H1 (cell line): ENCODE data around the gene ZFPL1. TPM values are rescaled to one million over a fixed set of nuclear protein-coding genes. Genes with fewer than 3 reads are reported as not detected.

Experiments used
- CTCF ChIA-PET: fragments of 300-600 bp; sonication (Branson Sonifier 250); formaldehyde crosslinking; loops from one replicate; lab custom pipeline; 2021; ENCODE audit not compliant: partially characterized antibody; lab: Charles Lee
- POLR2A ChIA-PET: fragments of 300-600 bp; sonication (Branson Sonifier 250); formaldehyde crosslinking; loops from one replicate; lab custom pipeline; 2021; ENCODE audit warnings: inconsistent platforms; ENCODE audit not compliant: partially characterized antibody; lab: Charles Lee
- DNase-seq, 2 experiments: peaks; one replicate each; pipeline versions ENCODE4 v3.0.0 to v3.0.0-alpha.2; 2010 to 2022; ENCODE audit warnings: low spot score in 2 of 2, low read depth in 1 of 2, mixed read lengths in 1 of 2
- FAIRE-seq: peaks from 2 replicates; lab custom pipeline; 2011; peaks lifted over from hg19 to GRCh38; lab: Jason Lieb, UNC
- H2AFZ ChIP-seq: 2 replicates; pipeline ENCODE4 v1.8.1; 2012; ENCODE audit warnings: low read length, inconsistent platforms
- H2AK5ac ChIP-seq: 2 replicates; pipeline ENCODE4 v1.6.1; 2013; ENCODE audit warnings: low read depth, low read length
- H2BK120ac ChIP-seq: replicated peaks from 2 replicates; pipeline ENCODE3; 2013; ENCODE audit warnings: low read depth, low read length, inconsistent platforms
- H2BK12ac ChIP-seq: 2 replicates; pipeline ENCODE4 v1.6.1; 2013; ENCODE audit warnings: low read depth, low read length
- H2BK15ac ChIP-seq: 2 replicates; pipeline ENCODE4 v1.6.1; 2013; ENCODE audit warnings: low read length
- H2BK20ac ChIP-seq: 2 replicates; pipeline ENCODE4 v1.6.1; 2013; ENCODE audit warnings: low read length
- H2BK5ac ChIP-seq: 2 replicates; pipeline ENCODE4 v1.6.1; 2013; ENCODE audit warnings: low read depth, low read length
- H3K14ac ChIP-seq: 2 replicates; pipeline ENCODE4 v1.6.1; 2013; ENCODE audit warnings: inconsistent platforms; ENCODE audit not compliant: insufficient read length
- H3K18ac ChIP-seq: 2 replicates; pipeline ENCODE4 v1.6.1; 2013; ENCODE audit warnings: low read length; ENCODE audit errors: extremely low read depth
- H3K23ac ChIP-seq: 2 replicates; pipeline ENCODE4 v1.6.1; 2013; ENCODE audit warnings: inconsistent platforms; ENCODE audit not compliant: insufficient read length
- H3K23me2 ChIP-seq: 2 replicates; pipeline ENCODE4 v1.6.1; 2013; ENCODE audit warnings: low read depth, low read length
- H3K27ac ChIP-seq: 2 replicates; pipeline ENCODE4 v1.6.1; 2011; ENCODE audit warnings: low read depth, low read length, inconsistent platforms
- H3K27me3 ChIP-seq, 4 experiments: replicated peaks in 1 of 4; 1 replicate in 1 of 4; 2 replicates in 3 of 4; pipeline versions ENCODE4 v1.6.1 to v1.8.1; 2011 to 2013; ENCODE audit warnings: low read length in 3 of 4, mild to moderate bottlenecking in 3 of 4, inconsistent platforms in 2 of 4, mixed read lengths in 2 of 4, moderate library complexity in 1 of 4; ENCODE audit not compliant: control insufficient read depth in 3 of 4, insufficient read depth in 3 of 4; ENCODE audit errors: extremely low read depth in 1 of 4
- H3K36me3 ChIP-seq, 4 experiments: 2 replicates each; pipeline versions ENCODE4 v1.6.1 to v1.8.1; 2011 to 2013; ENCODE audit warnings: mild to moderate bottlenecking in 4 of 4, low read length in 3 of 4, moderate library complexity in 2 of 4, control low read depth in 1 of 4, inconsistent platforms in 1 of 4; ENCODE audit not compliant: insufficient read depth in 4 of 4, control insufficient read depth in 2 of 4
- H3K4ac ChIP-seq: replicated peaks from 2 replicates; pipeline ENCODE3; 2013; ENCODE audit warnings: low read length, low read depth, mixed read lengths, inconsistent platforms; ENCODE audit not compliant: insufficient read length
- H3K4me1 ChIP-seq, 4 experiments: replicated peaks in 1 of 4; 1 replicate in 1 of 4; 2 replicates in 3 of 4; pipeline versions ENCODE4 v1.6.1 to v1.8.1; 2011 to 2013; ENCODE audit warnings: low read length in 3 of 4, inconsistent platforms in 2 of 4, mixed read lengths in 1 of 4; ENCODE audit not compliant: insufficient read depth in 4 of 4, control insufficient read depth in 3 of 4
- H3K4me2 ChIP-seq, 2 experiments: 2 replicates each; pipeline versions ENCODE4 v1.6.1 to v1.8.1; 2011 to 2013; ENCODE audit warnings: low read depth in 2 of 2, low read length in 2 of 2, control low read depth in 1 of 2, inconsistent platforms in 1 of 2, mild to moderate bottlenecking in 1 of 2; ENCODE audit not compliant: insufficient read depth in 1 of 2
- H3K4me3 ChIP-seq, 4 experiments: fragments of 200-600, 300-600 bp in 1 of 4; sonication (generic), shearing (Covaris generic), sonication (Bioruptor Twin) in 1 of 4; 2 replicates each; pipeline versions ENCODE4 v1.5.1 to v1.8.1; 2011 to 2016; ENCODE audit warnings: low read length in 4 of 4, low read depth in 3 of 4, control low read depth in 2 of 4, inconsistent platforms in 2 of 4, mild to moderate bottlenecking in 2 of 4, mixed read lengths in 1 of 4, moderate library complexity in 1 of 4; ENCODE audit not compliant: insufficient read depth in 2 of 4; ENCODE audit errors: extremely low read depth in 1 of 4
- H3K56ac ChIP-seq: replicated peaks from 2 replicates; pipeline ENCODE3; 2013; ENCODE audit warnings: low read depth, mild to moderate bottlenecking, mixed read lengths, low read length, inconsistent platforms; ENCODE audit not compliant: insufficient read length
- H3K79me1 ChIP-seq: 2 replicates; pipeline ENCODE4 v1.6.1; 2013; ENCODE audit warnings: low read depth, low read length, control low read depth
- H3K79me2 ChIP-seq, 2 experiments: 2 replicates each; pipeline versions ENCODE4 v1.6.1 to v1.8.1; 2012 to 2013; ENCODE audit warnings: low read length in 2 of 2, mild to moderate bottlenecking in 2 of 2, inconsistent platforms in 1 of 2; ENCODE audit not compliant: insufficient read depth in 2 of 2, control insufficient read depth in 1 of 2
- H3K9ac ChIP-seq, 4 experiments: replicated peaks in 1 of 4; 1 replicate in 1 of 4; 2 replicates in 3 of 4; pipeline versions ENCODE4 v1.6.1 to v1.8.1; 2011 to 2013; ENCODE audit warnings: low read depth in 3 of 4, low read length in 3 of 4, control low read depth in 2 of 4, mild to moderate bottlenecking in 2 of 4, moderate library complexity in 2 of 4, inconsistent platforms in 1 of 4; ENCODE audit errors: extremely low read depth in 1 of 4
- H3K9me3 ChIP-seq, 2 experiments: 2 replicates each; pipeline versions ENCODE4 v1.6.1 to v1.8.1; 2012 to 2013; ENCODE audit warnings: mild to moderate bottlenecking in 2 of 2, moderate library complexity in 2 of 2, control low read depth in 1 of 2, inconsistent platforms in 1 of 2, low read depth in 1 of 2, low read length in 1 of 2, mixed read lengths in 1 of 2; ENCODE audit not compliant: insufficient read depth in 2 of 2
- H4K20me1 ChIP-seq, 2 experiments: replicated peaks in 1 of 2; 2 replicates each; pipeline versions ENCODE3 to v1.8.1; 2011 to 2013; ENCODE audit warnings: inconsistent platforms in 2 of 2, low read length in 2 of 2, mild to moderate bottlenecking in 1 of 2; ENCODE audit not compliant: insufficient read depth in 2 of 2, control insufficient read depth in 1 of 2
- H4K5ac ChIP-seq: 2 replicates; pipeline ENCODE4 v1.6.1; 2013; ENCODE audit warnings: low read length, low read depth, mixed read lengths, inconsistent platforms; ENCODE audit not compliant: insufficient read length
- H4K8ac ChIP-seq: 2 replicates; pipeline ENCODE4 v1.8.0; 2013; ENCODE audit warnings: mild to moderate bottlenecking, moderate library complexity, low read length, inconsistent platforms; ENCODE audit not compliant: insufficient read depth; ENCODE audit errors: extremely low read depth
- H4K91ac ChIP-seq: replicated peaks from 2 replicates; pipeline ENCODE3; 2013; ENCODE audit warnings: low read length, mixed read lengths, inconsistent platforms; ENCODE audit not compliant: insufficient read length
- CBX8 ChIP-seq: fragments of 300-800, 300-1000 bp; sonication (generic); IDR thresholded peaks from 2 replicates; pipeline ENCODE4 v1.7.1; 2016; ENCODE audit warnings: low read depth, low read length, borderline replicate concordance
- CEBPB ChIP-seq: IDR thresholded peaks from 2 replicates; pipeline ENCODE4 v1.6.1; 2012; ENCODE audit warnings: low read depth, low read length
- CHD2 ChIP-seq: IDR thresholded peaks from 2 replicates; pipeline ENCODE4 v1.6.1; 2012; ENCODE audit warnings: low read length, improper control_type of control experiment
- CREB1 ChIP-seq: IDR thresholded peaks from 2 replicates; pipeline ENCODE4 v1.6.1; 2012; ENCODE audit warnings: inconsistent platforms
- CTBP2 ChIP-seq: IDR thresholded peaks from 2 replicates; pipeline ENCODE4 v1.7.0; 2011; ENCODE audit warnings: borderline replicate concordance, mild to moderate bottlenecking, moderate library complexity, mixed read lengths, low read length; ENCODE audit not compliant: insufficient read depth, insufficient read length
- EGR1 ChIP-seq: IDR thresholded peaks from 2 replicates; pipeline ENCODE4 v1.6.1; 2011; ENCODE audit warnings: low read depth, low read length, borderline replicate concordance
- JUND ChIP-seq: IDR thresholded peaks from 2 replicates; pipeline ENCODE4 v1.6.1; 2011; ENCODE audit warnings: mild to moderate bottlenecking, improper control_type of control experiment, low read length
- MAX ChIP-seq: IDR thresholded peaks from 2 replicates; pipeline ENCODE4 v1.6.1; 2012; ENCODE audit warnings: inconsistent platforms
- RFX5 ChIP-seq: IDR thresholded peaks from 2 replicates; pipeline ENCODE4 v1.6.1; 2011; ENCODE audit warnings: low read depth, low read length, improper control_type of control experiment, borderline replicate concordance
- RNF2 ChIP-seq: fragments of 200-900, 300-1000 bp; sonication (generic); IDR thresholded peaks from 2 replicates; pipeline ENCODE4 v1.7.1; 2016; ENCODE audit warnings: borderline replicate concordance, low read depth, mild to moderate bottlenecking, antibody characterized with exemption, low read length; ENCODE audit not compliant: poor library complexity, severe bottlenecking; ENCODE audit errors: missing control alignments
- SAP30 ChIP-seq: fragments of 300-600 bp; sonication (generic); IDR thresholded peaks from 2 replicates; pipeline ENCODE4 v1.7.1; 2012; ENCODE audit warnings: low read length, moderate library complexity, mild to moderate bottlenecking, inconsistent platforms; ENCODE audit not compliant: insufficient read depth, insufficient replicate concordance
- SP2 ChIP-seq: IDR thresholded peaks from 2 replicates; pipeline ENCODE4 v1.6.1; 2012; ENCODE audit warnings: mild to moderate bottlenecking, low read length, inconsistent platforms
- SRF ChIP-seq: IDR thresholded peaks from 2 replicates; pipeline ENCODE4 v1.6.1; 2011; ENCODE audit warnings: mild to moderate bottlenecking, low read depth, low read length, moderate library complexity
- SUZ12 ChIP-seq: fragments of 200-600 bp; sonication (generic); IDR thresholded peaks from 2 replicates; pipeline ENCODE4 v1.6.1; 2012; ENCODE audit warnings: mild to moderate bottlenecking, inconsistent platforms, low read length, moderate library complexity, mixed read lengths
- YY1 ChIP-seq: IDR thresholded peaks from 2 replicates; pipeline ENCODE4 v1.6.1; 2011; ENCODE audit warnings: low read depth, mild to moderate bottlenecking, low read length
- WGBS, 2 experiments: shearing (Covaris generic) in 1 of 2; methylation state at CpG; one replicate each; pipeline versions ENCODE4 v1.1.6 to v1.1.7; 2013 to 2015; ENCODE audit warnings: low lambda C conversion rate in 2 of 2, mixed read lengths in 2 of 2, inconsistent platforms in 1 of 2, low coverage in 1 of 2, missing lambda C conversion rate in 1 of 2; ENCODE audit not compliant: insufficient replicate concordance in 2 of 2, insufficient coverage in 1 of 2, insufficient read length in 1 of 2; ENCODE audit errors: extremely low coverage in 1 of 2, missing lambda C conversion rate in 1 of 2; 5-methylcytosine and 5-hydroxymethylcytosine counted together
- polyA plus RNA-seq, 7 experiments: library from polyadenylated mRNA; depleted of rRNA in 3 of 7; stranded (reverse) in 5 of 7; unstranded in 2 of 7; fragments of >200 nt in 5 of 7; fragments of 200-250 nt in 2 of 7; gene quantifications; 1 replicate in 5 of 7; 2 replicates in 1 of 7; 4 replicates in 1 of 7; pipeline versions ENCODE4 v1.2.1 to v1.2.3, GENCODE V29; 2011 to 2013; ENCODE audit warnings: missing spikeins in 2 of 7, mixed read lengths in 2 of 7
- total RNA-seq: library from RNA; stranded (reverse); fragmentation: NEBNext Ultra II Directional; extraction: Animal tissue kit (Norgen Biotek cat#: 25700); gene quantifications from 2 replicates; pipeline ENCODE4 v1.2.1, GENCODE V29; 2021

ZFPL1 gene
- total and polyA plus RNA-seq, 2 of the 8 experiments (the other 6 are each of a cell fraction or from before 2014, with no cell fraction given) = 21.5 to 76.8 TPM

DNA sequence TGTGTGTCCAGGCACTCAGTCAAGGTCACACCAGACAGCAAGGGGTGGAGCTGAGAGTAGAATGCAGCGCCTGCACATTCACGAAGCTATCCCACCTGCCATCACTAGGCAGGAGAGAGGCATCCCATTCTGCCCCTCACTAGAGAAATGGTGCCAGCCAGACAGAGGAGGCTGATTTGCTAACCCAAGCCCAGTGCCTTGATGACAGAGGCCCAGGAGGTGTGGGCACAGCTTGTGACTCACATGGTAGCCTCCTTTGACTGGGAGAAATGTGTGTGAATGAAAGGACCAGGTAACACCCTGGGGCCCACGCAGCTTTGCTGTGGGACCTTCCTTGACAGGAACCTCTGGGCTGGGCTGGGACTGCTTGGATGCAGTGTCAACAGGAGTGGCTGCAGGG, 20.5 kb upstream of the ZFPL1 start:
- H2BK12ac ChIP-seq = no peak overlapping the region
- H2BK5ac ChIP-seq = no peak overlapping the region
- no peaks in the 10 kb centered on the region; a peak in 1 of 7 replicates for H3K27me3 ChIP-seq
- FAIRE-seq = no peak
- H3K23me2 ChIP-seq = no peaks in the 10 kb centered on the region
- DNase-seq = no peak
- CTCF ChIA-PET = interaction anchor here (1.1 to 2.2 kb wide), 8 partner anchors 13 to 198 kb away, joined by 3 to 10 read pairs (median 4); partner anchors contain the start of gene ARL2
- no peak overlapping the region for H4K5ac ChIP-seq
- H3K4ac ChIP-seq = no peak overlapping the region
- no peak overlapping the region for H3K9ac ChIP-seq
- no peak overlapping the region for H3K4me2 ChIP-seq
- no peak overlapping the region for H3K56ac ChIP-seq
- peaks cover 5 to 23% (median 17%) of the 10 kb centered on the region in 4 experiments for H3K4me1 ChIP-seq
- H3K14ac ChIP-seq = no peak overlapping the region
- H3K36me3 ChIP-seq = no peaks in the 10 kb centered on the region
- H4K91ac ChIP-seq = peak overlapping the region; percentile 53
- H3K27ac ChIP-seq = no peak overlapping the region
- H4K20me1 ChIP-seq = no peaks in the 10 kb centered on the region
- H3K79me2 ChIP-seq = no peaks in the 10 kb centered on the region
- H2AFZ ChIP-seq = no peak overlapping the region
- H2BK20ac ChIP-seq = no peak overlapping the region
- H3K9me3 ChIP-seq = no peaks in the 10 kb centered on the region
- POLR2A ChIA-PET = interaction anchor here (0.9 to 21.6 kb wide), 11 partner anchors 13 to 59 kb away, joined by 3 to 230 read pairs (median 4); partner anchors contain the start of genes FAU, MRPL49, SAC3D1 and TM7SF2
- no peak overlapping the region for H3K23ac ChIP-seq
- no peak overlapping the region for H2AK5ac ChIP-seq
- no peak overlapping the region for H3K18ac ChIP-seq
- 86% methylated on average over 3 of the region's 3 CpGs; no CpG with 5 or more reads in 1 of the 2 experiments for WGBS, 2 experiments
- H4K8ac ChIP-seq = no peak overlapping the region
- no peaks in the 10 kb centered on the region for H3K79me1 ChIP-seq
- H2BK15ac ChIP-seq = no peak overlapping the region
- no peak overlapping the region for H3K4me3 ChIP-seq
- no peak overlapping the region for H2BK120ac ChIP-seq
- TF ChIP-seq RFX5 (no peak), CBX8 (no peak), CTBP2 (no peak), CHD2 (no peak), MAX (no peak), YY1 (no peak), SUZ12 (no peak), SP2 (no peak), CREB1 (no peak), RNF2 (no peak), EGR1 (no peak), CEBPB (no peak), SAP30 (no peak), JUND (no peak), SRF (no peak)
